Measurements from ENCODE around the gene PEPD.
"Not testable (repeated sequence)": the region's sequence is repeated elsewhere in the genome, so short reads cannot be mapped to it uniquely, and the experiment has no call there.

PEPD gene

DNA sequence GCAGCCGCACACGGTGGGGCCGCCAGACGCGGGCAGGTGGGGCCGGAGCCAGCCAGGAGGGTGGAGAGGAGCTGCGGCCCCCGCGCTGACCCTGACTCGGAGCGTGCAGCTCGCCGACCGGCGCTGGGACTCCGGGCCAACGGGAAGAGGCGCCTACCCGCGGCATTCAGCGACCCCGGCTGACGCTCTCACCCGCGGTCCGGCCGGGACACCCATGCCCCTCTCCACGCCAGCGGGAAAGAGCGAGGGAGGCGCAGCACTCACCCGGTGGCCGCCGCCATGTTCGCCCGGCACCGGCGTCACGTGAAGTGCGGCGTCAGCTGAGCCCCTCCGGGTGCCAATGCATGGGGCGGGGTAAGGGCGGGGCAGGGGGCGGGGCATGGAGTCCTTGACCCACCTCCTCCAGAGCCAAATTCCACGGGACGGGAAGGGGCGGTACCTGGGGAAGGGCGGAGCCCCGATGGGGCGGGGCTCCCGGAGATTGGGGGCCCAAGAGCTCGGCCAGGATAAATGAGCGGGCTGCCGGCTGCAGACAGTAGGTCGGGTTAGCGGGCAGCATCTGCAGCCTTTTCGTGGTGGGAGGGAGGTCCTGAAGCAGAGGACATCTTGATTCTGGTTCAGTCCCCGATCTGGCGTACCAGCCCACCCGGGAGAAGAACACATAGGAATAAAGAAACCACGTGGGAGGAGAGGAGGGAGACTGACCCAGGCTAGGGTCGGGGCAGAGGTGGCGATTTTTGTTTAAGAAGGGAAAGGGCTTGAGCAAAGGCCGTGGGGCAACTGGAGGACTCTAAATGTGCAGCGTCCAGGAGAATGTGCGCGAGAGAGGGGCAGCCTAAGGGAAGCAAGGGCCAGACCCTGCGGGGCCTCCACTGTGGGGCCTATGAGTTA is at the start of gene PEPD:
TSS of gene PEPD (minus strand) at position 312 of the 891 bp plus-strand sequence. CDS start at position 281, 31 bp downstream.
- H3K27ac ChIP-seq (ENCODE audit: low read depth, low read length): no peak within 1 kb of the TSS; the same call in 1 of the 2 replicates

DNA sequence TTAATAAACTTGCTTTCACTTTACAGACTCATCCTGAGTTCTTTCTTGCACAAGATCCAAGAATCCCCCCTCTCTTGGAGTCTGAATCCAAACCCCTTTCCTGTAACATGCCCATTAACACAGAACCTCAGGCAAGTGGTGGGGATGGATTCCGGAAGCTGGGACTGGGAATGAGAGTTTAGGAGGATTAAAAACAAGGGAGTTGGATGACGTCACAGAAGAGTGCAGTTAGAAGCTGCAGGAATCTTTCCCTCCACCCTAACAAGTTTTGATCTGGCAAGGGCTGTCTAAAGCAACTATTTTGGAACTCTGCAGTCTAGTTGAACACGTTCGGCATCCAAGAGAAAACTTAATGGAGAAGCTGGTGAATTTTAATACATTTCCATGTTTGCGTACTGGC is 48.2 kb upstream of the PEPD start:
- Histone ChIP-seq H3K79me2 (ENCODE audit: control insufficient read depth, insufficient read depth, low read length, unreplicated experiment) (no peaks in the 10 kb centered on the region), H3K27me3 (ENCODE audit: insufficient read depth, low read length) (peaks cover 53% of the 10 kb centered on the region), H2AFZ (ENCODE audit: low read length, unreplicated experiment) (no peak overlapping the region), H3K27ac (ENCODE audit: low read depth, low read length) (no peak overlapping the region), H3K36me3 (ENCODE audit: insufficient read depth, low read length) (no peaks in the 10 kb centered on the region), H3K4me1 (ENCODE audit: control insufficient read depth, insufficient read depth, low read length, unreplicated experiment) (no peaks in the 10 kb centered on the region), H3K4me3 (ENCODE audit: low read depth, low read length) (peak overlapping the region; percentile 19; the same call in 1 of the 2 replicates)

More for the DNA sequence above, at the start of gene PEPD:
- Histone ChIP-seq H3K4me3 (ENCODE audit: low read depth, low read length) (peak within 1 kb of the TSS; percentile 94), H3K27me3 (ENCODE audit: insufficient read depth, low read length) (peaks cover under 1% of the 10 kb centered on the region; the same call in 1 of the 2 replicates), H3K79me2 (ENCODE audit: control insufficient read depth, insufficient read depth, low read length, unreplicated experiment) (peaks cover 11% of the 10 kb centered on the region), H2AFZ (ENCODE audit: low read length, unreplicated experiment) (peak within 1 kb of the TSS; percentile 68), H3K36me3 (ENCODE audit: insufficient read depth, low read length) (no peaks in the 10 kb centered on the region), H3K4me1 (ENCODE audit: control insufficient read depth, insufficient read depth, low read length, unreplicated experiment) (peaks cover 6% of the 10 kb centered on the region)

DNA sequence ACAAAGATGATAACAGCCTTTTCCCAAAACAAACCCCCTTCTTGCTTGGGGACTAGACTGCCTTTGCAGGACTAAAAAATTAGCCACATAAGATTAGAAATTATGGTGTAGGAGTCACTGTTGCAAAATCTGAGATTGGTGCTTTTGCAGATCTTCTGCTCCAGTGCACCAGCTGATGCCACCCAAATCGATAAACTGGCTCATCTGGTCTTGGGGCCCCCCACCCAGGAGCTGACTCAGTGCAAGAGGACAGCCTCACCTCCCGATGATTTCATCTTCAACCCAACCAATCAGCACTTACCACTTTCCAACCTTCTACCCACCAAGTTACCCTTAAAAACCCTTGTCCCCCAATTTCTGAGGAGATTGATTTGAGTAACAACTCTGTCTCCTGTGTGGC is 47.1 kb upstream of the PEPD start:
- H3K27me3 ChIP-seq (ENCODE audit: insufficient read depth, low read length): peaks cover 57% of the 10 kb centered on the region
- no peak overlapping the region for H3K27ac ChIP-seq (ENCODE audit: low read depth, low read length)
- no peak overlapping the region for H3K4me3 ChIP-seq (ENCODE audit: low read depth, low read length)
- no peak overlapping the region for H2AFZ ChIP-seq (ENCODE audit: low read length, unreplicated experiment)
- no peaks in the 10 kb centered on the region for H3K4me1 ChIP-seq (ENCODE audit: control insufficient read depth, insufficient read depth, low read length, unreplicated experiment)
- H3K79me2 ChIP-seq (ENCODE audit: control insufficient read depth, insufficient read depth, low read length, unreplicated experiment): no peaks in the 10 kb centered on the region
- H3K36me3 ChIP-seq (ENCODE audit: insufficient read depth, low read length): no peaks in the 10 kb centered on the region

DNA sequence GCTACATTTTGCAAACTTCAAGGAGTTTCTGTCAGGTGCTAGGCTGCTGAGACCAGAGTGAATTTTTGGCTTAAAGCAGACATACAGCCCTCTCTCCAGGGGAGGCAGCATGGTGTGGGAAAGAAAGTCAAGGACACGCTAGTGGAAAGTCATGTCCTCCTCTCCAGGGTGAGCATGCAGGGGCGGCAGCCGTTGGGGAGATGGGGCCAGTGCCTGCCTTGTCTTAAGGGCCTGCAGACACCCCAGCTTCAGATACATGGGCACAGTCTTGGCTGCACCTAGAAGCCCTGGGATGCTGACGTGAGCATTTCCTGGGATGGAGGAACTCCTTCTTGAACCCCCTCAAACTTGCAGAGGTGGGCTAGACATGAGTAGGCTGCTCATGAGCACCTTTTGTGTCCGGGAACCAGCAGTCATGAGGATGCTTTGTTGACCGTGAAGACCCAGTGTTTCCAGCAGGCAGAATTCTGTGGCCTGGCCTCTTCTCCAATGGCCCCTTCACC is 43.3 kb upstream of the PEPD start:
- Histone ChIP-seq H3K4me1 (ENCODE audit: control insufficient read depth, insufficient read depth, low read length, unreplicated experiment) (no peaks in the 10 kb centered on the region), H3K79me2 (ENCODE audit: control insufficient read depth, insufficient read depth, low read length, unreplicated experiment) (no peaks in the 10 kb centered on the region), H3K27me3 (ENCODE audit: insufficient read depth, low read length) (peaks cover 36% of the 10 kb centered on the region), H2AFZ (ENCODE audit: low read length, unreplicated experiment) (no peak overlapping the region), H3K36me3 (ENCODE audit: insufficient read depth, low read length) (no peaks in the 10 kb centered on the region), H3K4me3 (ENCODE audit: low read depth, low read length) (no peak overlapping the region), H3K27ac (ENCODE audit: low read depth, low read length) (no peak overlapping the region)

DNA sequence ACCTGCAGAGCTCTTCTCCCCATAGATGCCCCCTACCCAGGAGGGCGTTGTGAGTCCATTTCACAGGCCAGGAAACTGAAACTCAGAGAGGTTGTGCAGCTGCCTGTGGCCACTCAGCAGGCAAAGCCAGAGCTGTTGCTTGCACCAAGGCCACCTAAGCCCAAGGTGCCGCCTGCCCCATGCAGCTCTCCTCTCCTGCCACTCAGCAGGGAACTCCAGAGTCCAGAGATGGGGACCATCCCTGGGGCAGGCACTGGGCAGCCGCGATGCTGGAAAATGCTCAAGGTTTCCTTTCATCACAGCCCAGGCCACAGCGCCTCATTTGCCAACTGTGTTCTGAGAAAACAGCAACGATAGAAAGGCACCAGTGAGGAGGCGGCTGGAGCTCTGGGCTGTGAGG is 41.0 kb upstream of the PEPD start:
- H3K79me2 ChIP-seq (ENCODE audit: control insufficient read depth, insufficient read depth, low read length, unreplicated experiment): no peaks in the 10 kb centered on the region
- H3K27me3 ChIP-seq (ENCODE audit: insufficient read depth, low read length): peaks cover 32% of the 10 kb centered on the region
- no peaks in the 10 kb centered on the region for H3K4me1 ChIP-seq (ENCODE audit: control insufficient read depth, insufficient read depth, low read length, unreplicated experiment)
- H2AFZ ChIP-seq (ENCODE audit: low read length, unreplicated experiment): no peak overlapping the region
- no peak overlapping the region for H3K4me3 ChIP-seq (ENCODE audit: low read depth, low read length)
- no peak overlapping the region for H3K27ac ChIP-seq (ENCODE audit: low read depth, low read length)
- no peaks in the 10 kb centered on the region for H3K36me3 ChIP-seq (ENCODE audit: insufficient read depth, low read length)

DNA sequence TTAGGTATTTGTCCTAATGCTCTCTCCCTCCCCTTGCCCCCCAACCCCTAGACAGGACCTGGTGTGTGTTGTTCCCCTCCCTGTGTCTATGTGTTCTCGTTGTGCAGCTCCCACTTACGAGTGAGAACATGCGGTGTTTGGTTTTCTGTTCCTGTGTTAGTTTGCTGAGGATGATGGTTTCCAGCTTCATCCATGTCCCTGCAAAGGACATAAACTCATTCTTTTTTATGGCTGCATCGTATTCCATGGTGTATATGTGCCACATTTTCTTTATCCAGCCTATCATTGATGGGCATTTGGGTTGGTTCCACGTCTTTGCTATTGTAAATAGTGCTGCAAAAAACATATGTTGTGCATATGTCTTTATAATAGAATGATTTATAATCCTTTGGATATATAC is 40.1 kb upstream of the PEPD start:
- not testable (repeated sequence) for H3K36me3 ChIP-seq (ENCODE audit: insufficient read depth, low read length); H2AFZ ChIP-seq (ENCODE audit: low read length, unreplicated experiment); H3K4me3 ChIP-seq (ENCODE audit: low read depth, low read length); H3K27ac ChIP-seq (ENCODE audit: low read depth, low read length); H3K4me1 ChIP-seq (ENCODE audit: control insufficient read depth, insufficient read depth, low read length, unreplicated experiment); H3K79me2 ChIP-seq (ENCODE audit: control insufficient read depth, insufficient read depth, low read length, unreplicated experiment)
- H3K27me3 ChIP-seq (ENCODE audit: insufficient read depth, low read length): peaks cover 35% of the 10 kb centered on the region

DNA sequence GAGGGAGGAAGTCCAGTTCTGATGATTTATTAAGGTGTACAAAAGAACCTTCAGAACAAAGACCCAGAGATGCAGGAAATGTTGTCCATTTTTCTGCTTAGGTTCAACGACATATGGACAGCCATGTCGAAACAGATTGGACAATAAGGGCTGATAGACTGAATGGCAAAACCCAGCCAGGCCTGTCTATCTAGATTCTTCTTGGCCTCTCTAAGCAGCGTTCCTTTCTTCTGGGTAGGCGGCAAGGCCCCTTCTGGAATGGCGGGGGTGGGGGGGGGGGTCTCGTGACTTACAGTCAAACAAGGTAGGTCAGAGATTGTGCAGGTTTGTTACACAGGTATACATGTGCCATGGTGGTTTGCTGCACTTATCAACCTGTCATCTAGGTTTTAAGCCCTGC is 39.7 kb upstream of the PEPD start:
- H3K27me3 ChIP-seq (ENCODE audit: insufficient read depth, low read length): peaks cover 35% of the 10 kb centered on the region

DNA sequence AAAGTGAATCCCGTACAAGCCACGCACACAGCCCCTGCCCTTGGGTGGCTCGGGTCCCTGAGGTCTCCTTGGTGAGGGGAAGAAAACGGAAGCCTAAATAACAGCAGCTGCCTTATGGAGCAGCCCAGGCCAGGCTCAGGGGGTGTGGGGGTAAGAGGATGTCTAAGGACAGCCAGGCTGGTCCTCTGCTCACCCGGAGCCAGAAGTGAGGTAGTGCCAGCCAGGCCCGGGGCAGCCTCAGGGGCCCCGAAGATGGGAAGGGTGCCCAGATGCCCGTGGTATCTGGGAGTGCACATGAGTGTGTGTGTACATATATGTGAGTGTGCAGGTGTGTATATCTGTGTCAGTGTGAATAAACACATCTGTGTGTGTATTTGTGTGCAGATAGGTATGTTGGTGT is 38.4 kb upstream of the PEPD start:
- no peak overlapping the region for H3K4me3 ChIP-seq (ENCODE audit: low read depth, low read length)
- H2AFZ ChIP-seq (ENCODE audit: low read length, unreplicated experiment): no peak overlapping the region
- H3K36me3 ChIP-seq (ENCODE audit: insufficient read depth, low read length): no peaks in the 10 kb centered on the region
- H3K27me3 ChIP-seq (ENCODE audit: insufficient read depth, low read length): peaks cover 25% of the 10 kb centered on the region; the same call in 1 of the 2 replicates
- no peaks in the 10 kb centered on the region for H3K79me2 ChIP-seq (ENCODE audit: control insufficient read depth, insufficient read depth, low read length, unreplicated experiment)
- H3K27ac ChIP-seq (ENCODE audit: low read depth, low read length): no peak overlapping the region
- H3K4me1 ChIP-seq (ENCODE audit: control insufficient read depth, insufficient read depth, low read length, unreplicated experiment): no peaks in the 10 kb centered on the region

More for the DNA sequence above, 39.7 kb upstream of the PEPD start:
- Histone ChIP-seq H3K4me1 (ENCODE audit: control insufficient read depth, insufficient read depth, low read length, unreplicated experiment) (no peaks in the 10 kb centered on the region), H3K79me2 (ENCODE audit: control insufficient read depth, insufficient read depth, low read length, unreplicated experiment) (no peaks in the 10 kb centered on the region), H3K36me3 (ENCODE audit: insufficient read depth, low read length) (no peaks in the 10 kb centered on the region), H2AFZ (ENCODE audit: low read length, unreplicated experiment) (no peak overlapping the region), H3K27ac (ENCODE audit: low read depth, low read length) (no peak overlapping the region), H3K4me3 (ENCODE audit: low read depth, low read length) (no peak overlapping the region)

DNA sequence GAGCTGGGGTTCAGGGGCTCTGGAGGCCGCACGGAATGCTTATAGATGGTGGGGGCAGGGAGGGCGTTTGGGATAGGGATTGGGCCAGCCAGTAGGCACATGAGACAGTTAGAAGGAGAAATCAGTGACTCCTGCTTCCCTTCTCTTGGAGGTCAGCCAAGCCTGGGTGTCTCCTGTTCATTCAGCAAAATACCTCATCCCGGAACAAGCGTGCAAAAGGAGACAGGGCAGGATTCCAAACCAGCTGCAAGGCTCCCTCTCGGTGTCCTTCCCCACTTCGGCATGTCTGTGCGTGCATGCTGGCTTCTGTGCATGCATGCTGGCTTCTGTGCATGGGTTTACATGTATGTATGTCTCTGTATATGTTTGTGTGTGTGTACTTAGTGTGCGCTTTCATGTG is 37.3 kb upstream of the PEPD start:
- Histone ChIP-seq H3K4me3 (ENCODE audit: low read depth, low read length) (no peak overlapping the region), H3K27ac (ENCODE audit: low read depth, low read length) (no peak overlapping the region), H3K27me3 (ENCODE audit: insufficient read depth, low read length) (peaks cover 18% of the 10 kb centered on the region; the same call in 1 of the 2 replicates), H3K4me1 (ENCODE audit: control insufficient read depth, insufficient read depth, low read length, unreplicated experiment) (no peaks in the 10 kb centered on the region), H3K36me3 (ENCODE audit: insufficient read depth, low read length) (no peaks in the 10 kb centered on the region), H2AFZ (ENCODE audit: low read length, unreplicated experiment) (no peak overlapping the region), H3K79me2 (ENCODE audit: control insufficient read depth, insufficient read depth, low read length, unreplicated experiment) (no peaks in the 10 kb centered on the region)

DNA sequence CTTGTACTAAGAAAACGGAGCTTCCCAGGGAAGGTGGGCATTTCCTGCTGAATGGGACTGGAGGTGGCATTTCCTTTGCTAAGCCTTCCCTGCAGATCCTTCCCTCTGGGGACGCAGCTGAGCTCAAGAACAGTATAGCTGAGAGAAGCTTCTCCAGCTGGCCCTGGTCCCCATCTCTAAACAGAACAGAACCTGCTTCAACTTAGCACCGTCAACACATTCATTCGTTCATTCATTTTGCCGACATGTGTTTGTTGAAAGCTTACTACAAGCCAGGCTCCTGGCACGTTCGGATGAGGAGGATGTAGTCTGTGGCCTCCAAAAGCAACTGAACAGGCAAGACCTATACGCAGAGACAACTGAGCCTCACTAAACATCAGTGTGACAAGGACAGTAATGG is 36.6 kb upstream of the PEPD start:
- Histone ChIP-seq H3K4me1 (ENCODE audit: control insufficient read depth, insufficient read depth, low read length, unreplicated experiment) (no peaks in the 10 kb centered on the region), H2AFZ (ENCODE audit: low read length, unreplicated experiment) (no peak overlapping the region), H3K4me3 (ENCODE audit: low read depth, low read length) (no peak overlapping the region), H3K36me3 (ENCODE audit: insufficient read depth, low read length) (no peaks in the 10 kb centered on the region), H3K27me3 (ENCODE audit: insufficient read depth, low read length) (peaks cover 18% of the 10 kb centered on the region; the same call in 1 of the 2 replicates), H3K27ac (ENCODE audit: low read depth, low read length) (no peak overlapping the region), H3K79me2 (ENCODE audit: control insufficient read depth, insufficient read depth, low read length, unreplicated experiment) (no peaks in the 10 kb centered on the region)

DNA sequence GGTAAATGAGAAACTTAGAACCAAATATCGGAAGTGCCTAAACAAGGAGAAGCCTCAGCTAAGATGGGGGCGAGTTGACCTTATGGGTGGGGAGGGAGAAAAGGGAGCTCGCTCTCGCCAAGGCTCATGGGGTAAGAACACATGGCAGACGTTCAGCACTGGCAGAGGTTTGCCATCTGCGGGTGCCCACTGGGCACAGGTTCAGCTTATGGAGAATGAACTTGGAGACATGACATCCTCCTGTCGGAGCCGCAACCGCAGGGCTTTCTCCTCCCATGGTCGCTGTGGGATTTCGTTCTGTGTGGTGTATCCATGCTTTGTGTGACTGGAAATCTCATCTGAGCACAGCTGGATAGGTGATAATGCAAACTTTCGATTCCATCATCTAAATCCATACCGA is 36.1 kb upstream of the PEPD start:
- Histone ChIP-seq H3K27me3 (ENCODE audit: insufficient read depth, low read length) (peaks cover 17% of the 10 kb centered on the region; the same call in 1 of the 2 replicates), H3K27ac (ENCODE audit: low read depth, low read length) (no peak overlapping the region), H3K4me3 (ENCODE audit: low read depth, low read length) (no peak overlapping the region), H3K4me1 (ENCODE audit: control insufficient read depth, insufficient read depth, low read length, unreplicated experiment) (no peaks in the 10 kb centered on the region), H3K36me3 (ENCODE audit: insufficient read depth, low read length) (no peaks in the 10 kb centered on the region), H3K79me2 (ENCODE audit: control insufficient read depth, insufficient read depth, low read length, unreplicated experiment) (no peaks in the 10 kb centered on the region), H2AFZ (ENCODE audit: low read length, unreplicated experiment) (no peak overlapping the region)
